Measurements from ENCODE around the gene TLE3.

DNA sequence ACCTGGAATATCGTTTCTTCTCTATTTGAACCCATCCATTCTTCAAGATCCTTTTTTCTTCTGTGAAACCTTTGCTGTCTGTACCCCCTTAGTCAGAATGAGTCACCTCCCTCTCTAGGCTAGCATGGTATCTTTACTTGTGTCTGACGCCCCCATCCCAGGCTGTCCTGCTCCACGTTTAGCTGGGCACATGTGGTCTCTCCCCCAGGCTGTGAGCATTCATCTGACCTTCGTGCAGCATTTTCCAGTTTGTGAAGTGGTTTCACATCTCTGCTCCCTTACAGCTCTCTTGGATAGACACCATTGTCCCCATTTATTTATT, 14.3 kb upstream of the TLE3 start:
- TF ChIP-seq, protein P1, sequence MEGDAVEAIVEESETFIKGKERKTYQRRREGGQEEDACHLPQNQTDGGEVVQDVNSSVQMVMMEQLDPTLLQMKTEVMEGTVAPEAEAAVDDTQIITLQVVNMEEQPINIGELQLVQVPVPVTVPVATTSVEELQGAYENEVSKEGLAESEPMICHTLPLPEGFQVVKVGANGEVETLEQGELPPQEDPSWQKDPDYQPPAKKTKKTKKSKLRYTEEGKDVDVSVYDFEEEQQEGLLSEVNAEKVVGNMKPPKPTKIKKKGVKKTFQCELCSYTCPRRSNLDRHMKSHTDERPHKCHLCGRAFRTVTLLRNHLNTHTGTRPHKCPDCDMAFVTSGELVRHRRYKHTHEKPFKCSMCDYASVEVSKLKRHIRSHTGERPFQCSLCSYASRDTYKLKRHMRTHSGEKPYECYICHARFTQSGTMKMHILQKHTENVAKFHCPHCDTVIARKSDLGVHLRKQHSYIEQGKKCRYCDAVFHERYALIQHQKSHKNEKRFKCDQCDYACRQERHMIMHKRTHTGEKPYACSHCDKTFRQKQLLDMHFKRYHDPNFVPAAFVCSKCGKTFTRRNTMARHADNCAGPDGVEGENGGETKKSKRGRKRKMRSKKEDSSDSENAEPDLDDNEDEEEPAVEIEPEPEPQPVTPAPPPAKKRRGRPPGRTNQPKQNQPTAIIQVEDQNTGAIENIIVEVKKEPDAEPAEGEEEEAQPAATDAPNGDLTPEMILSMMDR (IDR thresholded peaks at IDR 0.05), result no peak
- TF ChIP-seq POLR2A (IDR thresholded peaks at IDR 0.05), result no peak
